K562 (cell line): ENCODE measurements around the gene HDC. TPM values are rescaled to one million over a fixed set of nuclear protein-coding genes. Genes with fewer than 3 reads are reported as not detected.

Experiments
- ATAC-seq: fragments of 200-7000 bp; cut with Tn5 transposase; 3 replicates; pipeline ENCODE4 v1.9.1; 2020; ENCODE audit warnings: moderate library complexity
- BruUV-seq: library from RNA; stranded (reverse); fragments of 400-500 nt; replicated peaks from 2 replicates; lab custom pipeline; 2021; lab: Mats Ljungman, UMichigan
- CTCF ChIA-PET: fragments of 300-600 bp; formaldehyde crosslinking; extraction: SDS; loops from one replicate; lab custom pipeline; 2021; ENCODE audit warnings: low intra/inter-chr PET ratio; lab: Yijun Ruan, JAX
- POLR2A ChIA-PET: fragments of 300-600, 350-650 bp; sonication (Branson Sonifier 250); formaldehyde crosslinking; extraction: SDS; loops from one replicate; lab custom pipeline; 2021; ENCODE audit warnings: antibody characterized with exemption, inconsistent platforms; lab: Yijun Ruan, JAX
- DNase-seq, 4 experiments: peaks; one replicate each; pipeline versions ENCODE4 v3.0.0 to v3.0.0-alpha.2; 2011 to 2018; ENCODE audit warnings: low spot score in 3 of 4, mixed read lengths in 3 of 4; ENCODE audit errors: extremely low read depth in 1 of 4
- FAIRE-seq: peaks from 2 replicates; lab custom pipeline; 2011; peaks lifted over from hg19 to GRCh38; lab: Jason Lieb, UNC
- H2AFZ ChIP-seq: 2 replicates; pipeline ENCODE4 v1.6.0; 2011; ENCODE audit warnings: low read depth, low read length, control low read depth, inconsistent platforms
- H3K27ac ChIP-seq: fragments of 200-600 bp; 3 replicates; pipeline ENCODE4 v1.8.0; 2011; ENCODE audit warnings: low read depth, mild to moderate bottlenecking, control low read depth, inconsistent platforms, low read length, moderate library complexity, mixed read lengths; ENCODE audit errors: extremely low read depth
- H3K27me3 ChIP-seq, 2 experiments: fragments of 300-600 bp in 1 of 2; 2 replicates in 1 of 2; 3 replicates in 1 of 2; pipeline versions ENCODE4 v1.6.0 to v1.8.0; 2011; ENCODE audit warnings: inconsistent platforms in 2 of 2, low read length in 2 of 2, mild to moderate bottlenecking in 1 of 2, mixed read lengths in 1 of 2, moderate library complexity in 1 of 2; ENCODE audit not compliant: control insufficient read depth in 2 of 2, insufficient read depth in 2 of 2
- H3K36me3 ChIP-seq: fragments of 300-600 bp; 3 replicates; pipeline ENCODE4 v1.8.0; 2011; ENCODE audit warnings: mild to moderate bottlenecking, low read length, inconsistent platforms; ENCODE audit not compliant: control insufficient read depth, insufficient read depth
- H3K4me1 ChIP-seq, 2 experiments: fragments of 200-600 bp in 1 of 2; replicated peaks in 1 of 2; 2 replicates in 1 of 2; 3 replicates in 1 of 2; pipeline versions ENCODE4 v1.5.1 to v1.8.0; 2011; ENCODE audit warnings: inconsistent platforms in 2 of 2, low read length in 2 of 2, mild to moderate bottlenecking in 1 of 2, mixed read lengths in 1 of 2, moderate library complexity in 1 of 2; ENCODE audit not compliant: control insufficient read depth in 2 of 2, insufficient read depth in 2 of 2
- H3K4me2 ChIP-seq: 2 replicates; pipeline ENCODE4 v1.6.1; 2011; ENCODE audit warnings: low read length, control low read depth, inconsistent platforms, mixed read lengths; ENCODE audit not compliant: insufficient read depth
- H3K4me3 ChIP-seq: fragments of 200-600 bp; sonication (generic), shearing (Covaris generic); 2 replicates; pipeline ENCODE4 v1.5.1; 2016; ENCODE audit warnings: control low read depth, inconsistent platforms
- H3K79me2 ChIP-seq: fragments of 200-600 bp; 3 replicates; pipeline ENCODE4 v1.8.0; 2011; ENCODE audit warnings: low read length, inconsistent platforms; ENCODE audit not compliant: control insufficient read depth, insufficient read depth
- H3K9ac ChIP-seq, 2 experiments: 2 replicates each; pipeline versions ENCODE4 v1.6.0 to v1.6.1; 2011; ENCODE audit warnings: low read depth in 2 of 2, low read length in 2 of 2, control low read depth in 1 of 2, inconsistent platforms in 1 of 2, mild to moderate bottlenecking in 1 of 2, mixed read lengths in 1 of 2; ENCODE audit not compliant: insufficient read depth in 1 of 2
- H3K9me1 ChIP-seq: one replicate; pipeline ENCODE4 v1.6.0; 2011; ENCODE audit warnings: inconsistent platforms, mild to moderate bottlenecking, low read length, moderate library complexity; ENCODE audit not compliant: control insufficient read depth, insufficient read depth
- H3K9me3 ChIP-seq: replicated peaks from 2 replicates; pipeline ENCODE4 v1.5.1; 2011; ENCODE audit warnings: low read depth, low read length, inconsistent platforms; ENCODE audit not compliant: control insufficient read depth, insufficient read depth
- H4K20me1 ChIP-seq: replicated peaks from 2 replicates; pipeline ENCODE4 v1.6.1; 2011; ENCODE audit warnings: low read length, inconsistent platforms, mixed read lengths; ENCODE audit not compliant: control insufficient read depth, insufficient read depth
- ZNF589 ChIP-seq: fragments of 200-800 bp; sonication (Bioruptor generic); IDR thresholded peaks from 2 replicates; pipeline ENCODE4 v1.6.1; 2016; ENCODE audit warnings: low read depth, missing genetic modification characterization, missing compliant biosample characterization
- in situ Hi-C: fragments of 300-500 bp; cut with MboI; formaldehyde crosslinking; loops from 4 replicates; pipeline ENCODE4 v1.15.0; 2018; ENCODE audit warnings: inconsistent platforms, mixed read lengths
- intact Hi-C: fragments of 100-400 bp; cut with micrococcal nuclease; formaldehyde crosslinking; loops from 2 replicates; pipeline ENCODE4 v1.14.2; 2022
- polyA plus RNA-seq, 8 experiments: library from polyadenylated mRNA; depleted of rRNA in 4 of 8; stranded (reverse) in 5 of 8; unstranded in 3 of 8; fragments of >200 nt; fragmentation: Nextera tagmentation in 2 of 8; fragmentation: Illumina TruSeq in 1 of 8; extraction: Ambion mirVana in 2 of 8; extraction: Trizol in 1 of 8; gene quantifications; 2 replicates each; pipeline versions ENCODE4 v1.2.1 to v1.2.3, GENCODE V29; 2011 to 2014; ENCODE audit warnings: inconsistent platforms in 1 of 8, missing spikeins in 1 of 8
- total RNA-seq, 7 experiments: library from RNA; depleted of rRNA in 6 of 7; stranded (reverse); fragments of >200 nt in 6 of 7; fragmentation: Illumina TruSeq in 2 of 7; extraction: Trizol in 2 of 7; gene quantifications; 2 replicates each; pipeline versions ENCODE4 v1.2.1 to v1.2.3, GENCODE V29; 2011 to 2021; ENCODE audit warnings: low replicate concordance in 1 of 7
- TF ChIP-seq, protein P1 (sequence below), 2 experiments: fragments of 450-650 bp in 1 of 2; sonication (generic) in 1 of 2; formaldehyde crosslinking in 1 of 2; IDR thresholded peaks; 2 replicates each; pipeline versions ENCODE4 v1.7.1 to v1.9.0; 2016 to 2022; ENCODE audit warnings: inconsistent platforms in 1 of 2, mild to moderate bottlenecking in 1 of 2, missing genetic modification reagents in 1 of 2

The HDC gene
- total and polyA plus RNA-seq, 9 of the 15 experiments (the other 6 are each of a cell fraction or from before 2014, with no cell fraction given): 0.26 to 5.3 (median 0.99) TPM

DNA sequence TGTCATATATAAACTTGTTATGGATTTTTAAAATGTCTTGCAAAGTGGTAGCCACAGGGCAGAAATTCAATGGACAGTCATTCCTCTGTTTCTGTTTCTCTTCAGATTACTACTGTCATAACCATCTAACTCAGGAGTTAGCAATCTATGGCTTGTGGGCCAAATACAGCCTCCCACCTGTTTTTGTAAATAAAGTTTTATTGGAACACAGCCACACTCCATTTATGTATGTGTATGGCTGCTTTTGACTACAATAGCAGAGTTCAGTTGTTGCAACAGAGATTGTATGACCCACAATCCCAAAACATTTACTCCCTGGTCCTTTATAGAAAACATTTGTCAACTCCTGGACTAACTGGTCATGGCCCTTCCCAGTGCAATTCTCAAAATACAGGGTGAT is 63.5 kb downstream of the HDC start:
- no peak for DNase-seq
- Histone ChIP-seq H4K20me1 (no peaks in the 10 kb centered on the region), H3K4me2 (no peak overlapping the region), H3K9me1 (no peaks in the 10 kb centered on the region), H3K36me3 (peaks cover 56% of the 10 kb centered on the region)
- FAIRE-seq: no peak
- TF ChIP-seq, protein P1, sequence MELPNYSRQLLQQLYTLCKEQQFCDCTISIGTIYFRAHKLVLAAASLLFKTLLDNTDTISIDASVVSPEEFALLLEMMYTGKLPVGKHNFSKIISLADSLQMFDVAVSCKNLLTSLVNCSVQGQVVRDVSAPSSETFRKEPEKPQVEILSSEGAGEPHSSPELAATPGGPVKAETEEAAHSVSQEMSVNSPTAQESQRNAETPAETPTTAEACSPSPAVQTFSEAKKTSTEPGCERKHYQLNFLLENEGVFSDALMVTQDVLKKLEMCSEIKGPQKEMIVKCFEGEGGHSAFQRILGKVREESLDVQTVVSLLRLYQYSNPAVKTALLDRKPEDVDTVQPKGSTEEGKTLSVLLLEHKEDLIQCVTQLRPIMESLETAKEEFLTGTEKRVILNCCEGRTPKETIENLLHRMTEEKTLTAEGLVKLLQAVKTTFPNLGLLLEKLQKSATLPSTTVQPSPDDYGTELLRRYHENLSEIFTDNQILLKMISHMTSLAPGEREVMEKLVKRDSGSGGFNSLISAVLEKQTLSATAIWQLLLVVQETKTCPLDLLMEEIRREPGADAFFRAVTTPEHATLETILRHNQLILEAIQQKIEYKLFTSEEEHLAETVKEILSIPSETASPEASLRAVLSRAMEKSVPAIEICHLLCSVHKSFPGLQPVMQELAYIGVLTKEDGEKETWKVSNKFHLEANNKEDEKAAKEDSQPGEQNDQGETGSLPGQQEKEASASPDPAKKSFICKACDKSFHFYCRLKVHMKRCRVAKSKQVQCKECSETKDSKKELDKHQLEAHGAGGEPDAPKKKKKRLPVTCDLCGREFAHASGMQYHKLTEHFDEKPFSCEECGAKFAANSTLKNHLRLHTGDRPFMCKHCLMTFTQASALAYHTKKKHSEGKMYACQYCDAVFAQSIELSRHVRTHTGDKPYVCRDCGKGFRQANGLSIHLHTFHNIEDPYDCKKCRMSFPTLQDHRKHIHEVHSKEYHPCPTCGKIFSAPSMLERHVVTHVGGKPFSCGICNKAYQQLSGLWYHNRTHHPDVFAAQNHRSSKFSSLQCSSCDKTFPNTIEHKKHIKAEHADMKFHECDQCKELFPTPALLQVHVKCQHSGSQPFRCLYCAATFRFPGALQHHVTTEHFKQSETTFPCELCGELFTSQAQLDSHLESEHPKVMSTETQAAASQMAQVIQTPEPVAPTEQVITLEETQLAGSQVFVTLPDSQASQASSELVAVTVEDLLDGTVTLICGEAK (IDR thresholded peaks at IDR 0.05): peak; percentile 94
- TF ChIP-seq, protein P1 (CRISPR knock-in tag; IDR thresholded peaks at IDR 0.05): peak; percentile 78
- no peak for TF ChIP-seq ZNF589 (CRISPR knock-in tag)
- TF ChIP-seq, all 486 proteins: peak for 1
- Histone ChIP-seq H2AFZ (no peak overlapping the region), H3K4me3 (no peak overlapping the region), H3K9me3 (no peaks in the 10 kb centered on the region), H3K79me2 (no peaks in the 10 kb centered on the region), H3K27ac (no peak overlapping the region), H3K9ac (no peak overlapping the region), H3K27me3 (no peaks in the 10 kb centered on the region), H3K4me1 (no peaks in the 10 kb centered on the region)
- no TSS peak for BruUV-seq
- no peak for ATAC-seq
- intact Hi-C loops (no loop called here), in situ Hi-C loops (no loop called here)
- ChIA-PET POLR2A (interaction anchor here (0.9 kb wide), 1 partner anchor 12 kb away, joined by 3 read pairs; no protein-coding TSS in a partner anchor), CTCF (no interaction called here)
